GM18858 (cell line): ENCODE data around the gene ADCY1.
"Not testable (repeated sequence)": the region's sequence is repeated elsewhere in the genome, so short reads cannot be mapped to it uniquely, and the experiment has no call there.

ENCODE experiments used
- ATAC-seq: cut with Tn5 transposase; IDR thresholded peaks from one replicate; pipeline ENCODE4 v1.9.1; 2021; ENCODE audit not compliant: unreplicated experiment

ADCY1 gene

GRCh38 chr7:45573661-45574415 is at the start of gene ADCY1:
Gene ADCY1 (plus strand): TSS chr7:45574368. CDS start chr7:45574544, 176 bp downstream.
- ATAC-seq: no peak

GRCh38 chr7:45524445-45524844 is 49.7 kb upstream of the ADCY1 start:
- ATAC-seq: no peak

DNA sequence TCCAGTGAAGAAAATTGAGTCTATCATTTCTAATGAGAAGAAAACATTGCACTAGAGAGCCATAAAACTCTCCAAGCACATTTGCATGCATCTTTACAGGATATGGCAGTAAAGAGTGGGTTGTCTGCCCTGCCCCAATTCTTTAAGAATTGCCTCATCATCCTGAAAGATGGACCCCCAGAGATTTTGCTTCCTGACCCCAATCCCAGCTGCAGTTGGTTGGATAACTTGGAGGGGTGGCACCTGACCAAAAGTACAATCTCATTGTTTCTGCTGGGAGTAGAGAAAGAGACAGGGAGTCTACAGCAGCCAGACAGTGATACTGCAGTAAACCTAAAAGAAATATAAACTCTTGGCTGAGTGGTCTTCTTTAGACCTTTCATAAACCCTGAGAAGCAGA is 49.1 kb upstream of the ADCY1 start:
- ATAC-seq: no peak

DNA sequence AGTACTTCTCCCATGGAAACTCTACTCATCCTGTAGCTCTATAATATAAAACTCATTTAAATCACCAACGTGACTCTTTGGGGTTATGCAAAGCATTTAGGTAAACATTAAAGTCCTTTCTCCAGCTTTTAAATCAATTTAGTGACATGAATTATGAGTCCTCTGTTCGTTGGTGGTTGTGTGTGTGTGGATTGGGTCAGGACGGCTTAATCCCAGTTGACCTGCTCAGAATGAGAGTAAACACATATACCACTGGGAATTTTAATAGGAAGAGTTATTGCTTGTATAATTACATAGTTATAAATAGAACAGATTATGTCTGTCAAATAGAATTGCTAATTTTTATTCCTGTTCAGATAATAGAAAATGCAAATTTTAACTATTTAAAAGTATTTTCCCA is 30.7 kb upstream of the ADCY1 start:
- ATAC-seq: no peak

DNA sequence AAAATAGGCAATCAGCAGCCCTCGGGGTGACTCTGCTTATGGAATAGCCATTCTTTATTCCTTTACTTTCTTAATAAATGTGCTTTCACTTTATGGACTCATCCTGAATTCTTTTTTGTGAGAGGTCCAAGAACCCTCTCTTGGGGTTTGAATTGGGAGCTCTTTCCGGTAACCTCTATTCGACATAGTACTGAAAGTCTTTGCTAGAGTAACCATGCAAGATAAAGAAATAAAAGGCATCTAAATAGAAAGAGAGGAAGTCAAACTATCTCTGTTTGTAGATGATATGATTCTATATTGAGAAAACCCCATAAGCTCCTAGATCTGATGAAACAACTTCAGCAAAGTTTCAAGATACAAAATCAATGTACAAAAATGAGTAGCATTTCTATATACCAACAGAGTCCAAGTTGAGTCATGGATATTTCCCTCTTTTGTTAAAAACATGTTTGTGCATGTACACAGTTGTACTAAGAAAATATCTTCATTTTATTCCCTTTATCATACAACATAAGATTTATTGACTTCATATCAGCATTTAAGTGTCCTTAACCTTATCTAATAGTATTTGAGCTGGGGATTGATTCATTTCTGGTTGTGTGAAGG is 29.0 kb upstream of the ADCY1 start:
- not testable (repeated sequence) for ATAC-seq

GRCh38 chr7:45548917-45549316 is 25.3 kb upstream of the ADCY1 start:
- ATAC-seq: peak; percentile 64

GRCh38 chr7:45563401-45563800 is 10.8 kb upstream of the ADCY1 start:
- ATAC-seq: no peak

DNA sequence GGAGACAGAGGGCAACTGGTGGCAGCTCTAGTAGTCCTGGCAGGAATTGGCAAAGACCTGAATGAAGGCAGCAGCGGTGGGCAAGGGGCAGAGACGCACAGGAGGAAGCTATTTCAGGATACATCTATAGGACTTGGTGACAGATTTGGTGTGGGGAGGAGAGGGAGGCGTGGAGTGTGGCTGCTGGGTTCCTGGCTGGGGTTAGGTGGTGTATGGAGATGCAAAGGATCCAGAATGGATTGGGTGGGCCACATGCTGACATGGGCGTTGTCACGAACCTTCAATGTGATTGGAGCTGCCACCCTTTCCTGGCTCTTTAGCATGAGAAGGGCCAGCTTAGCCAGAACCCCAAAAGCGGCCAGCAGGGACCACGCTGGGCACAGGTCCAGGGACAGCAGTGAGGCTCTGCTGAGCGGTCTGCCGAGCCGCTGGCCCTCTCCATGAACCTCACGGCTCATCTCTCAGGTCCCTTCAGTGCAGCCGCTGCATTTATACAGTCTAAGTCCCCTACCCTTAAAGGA is 10.2 kb upstream of the ADCY1 start:
- no peak for ATAC-seq

GRCh38 chr7:45564485-45564884 is 9.7 kb upstream of the ADCY1 start:
- ATAC-seq: no peak

DNA sequence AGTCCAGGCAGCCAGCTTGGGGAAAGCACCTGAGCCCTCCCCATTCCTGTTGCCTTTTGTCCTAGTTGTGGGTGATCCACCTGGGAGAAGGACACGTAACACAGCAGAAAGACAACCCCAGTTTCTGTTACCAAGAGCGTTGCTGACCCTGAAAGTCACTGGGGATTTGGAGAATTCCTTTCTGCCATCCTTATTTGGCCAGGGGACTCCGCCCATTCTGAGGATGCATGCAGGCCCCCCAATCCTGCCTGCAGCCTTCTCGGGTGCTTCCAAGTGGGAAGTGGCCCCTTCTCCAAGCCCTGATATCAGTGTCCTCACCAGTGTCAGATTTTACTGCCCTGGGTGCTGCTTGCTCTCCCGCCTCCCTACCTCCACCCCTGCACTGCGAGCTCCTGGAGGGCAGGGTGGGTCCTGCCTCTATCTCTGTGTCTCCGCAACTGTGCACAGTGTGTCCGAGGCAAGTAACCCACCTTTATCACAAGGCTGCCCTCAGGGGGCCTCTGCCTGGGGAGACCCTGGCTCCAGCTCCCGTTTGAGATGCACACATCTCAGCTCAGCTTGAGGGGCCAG is 9.2 kb upstream of the ADCY1 start:
- no peak for ATAC-seq

GRCh38 chr7:45566386-45566785 is 7.8 kb upstream of the ADCY1 start:
- ATAC-seq: no peak

DNA sequence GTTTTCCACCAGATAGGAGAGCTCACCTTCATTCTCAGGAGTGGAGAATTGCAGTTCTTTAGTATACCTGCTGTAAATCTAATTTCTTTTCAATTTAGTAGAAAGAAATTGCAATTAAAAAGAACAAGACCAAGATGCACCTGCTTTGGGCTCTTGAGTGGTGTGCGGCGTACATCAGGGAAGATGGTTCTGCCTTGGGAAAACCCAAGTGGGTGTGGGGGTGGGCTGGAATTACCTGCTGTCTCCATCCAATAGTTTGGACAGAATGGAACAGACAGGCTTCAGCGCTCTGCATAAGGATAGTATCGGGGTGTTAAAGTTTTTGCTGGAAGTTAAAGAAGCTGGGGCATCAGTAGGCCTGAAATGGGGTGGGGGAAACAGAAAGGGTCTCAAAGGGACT is 7.2 kb upstream of the ADCY1 start:
- no peak for ATAC-seq

GRCh38 chr7:45567713-45568112 is 6.5 kb upstream of the ADCY1 start:
- ATAC-seq: no peak

DNA sequence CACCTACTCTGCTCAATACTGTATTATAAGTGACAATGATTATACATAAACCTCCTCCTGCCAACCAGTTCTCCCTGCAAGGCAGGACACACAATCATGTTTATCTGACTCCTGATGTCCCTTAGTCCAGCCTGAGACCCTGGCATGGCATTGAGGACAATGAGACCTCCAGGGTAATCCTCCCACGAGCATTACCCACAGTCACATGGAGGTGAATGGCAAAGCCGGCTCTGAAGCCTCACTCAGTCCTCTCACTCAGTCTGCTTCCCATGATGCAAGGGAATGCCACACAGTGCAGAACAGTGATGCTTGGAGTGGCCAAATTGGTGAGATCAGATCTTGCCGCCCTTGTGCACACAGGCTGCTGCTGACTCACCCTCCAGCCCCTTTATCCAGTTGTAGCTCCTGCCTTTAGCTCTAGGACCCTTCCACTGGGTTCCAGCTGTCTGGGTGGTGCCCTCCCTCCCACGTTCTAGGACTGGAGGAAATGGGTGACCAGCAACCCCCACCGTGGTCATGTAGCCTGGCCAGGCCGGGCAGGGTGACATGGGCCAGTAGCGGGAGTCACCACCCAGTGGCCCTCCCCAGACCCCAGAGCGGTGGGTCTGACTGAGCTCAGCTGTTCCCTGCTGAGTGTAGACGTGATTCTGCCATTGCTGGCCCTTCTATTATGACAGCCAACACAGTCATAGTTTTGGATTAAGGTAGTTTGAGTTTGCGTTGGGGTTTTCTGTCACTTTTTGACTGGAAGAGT is 5.5 kb upstream of the ADCY1 start:
- no peak for ATAC-seq

- ATAC-seq: no peak
These were observed 4.9 kb upstream of the ADCY1 start for GRCh38 chr7:45569290-45569685.

GRCh38 chr7:45570797-45571196 is 3.4 kb upstream of the ADCY1 start:
- no peak for ATAC-seq

DNA sequence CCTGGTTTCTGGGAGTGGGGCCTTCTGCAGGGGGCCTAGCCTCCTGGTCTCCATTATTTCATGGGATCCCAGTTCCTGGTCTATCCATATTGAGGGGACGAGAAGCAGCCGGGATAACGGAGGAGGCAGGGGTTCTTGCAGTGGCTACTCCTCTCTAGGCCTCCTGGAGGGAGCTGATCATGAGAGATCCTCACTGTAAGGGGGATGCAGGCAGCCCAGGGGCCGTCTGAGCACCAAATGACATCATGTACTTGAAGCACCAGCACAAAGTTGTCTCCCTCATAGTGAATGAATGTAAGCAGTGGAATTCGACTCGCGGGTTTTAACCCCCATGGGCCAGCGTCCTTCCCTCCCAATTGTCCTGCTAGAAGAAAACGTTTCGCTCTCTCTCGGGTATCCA is 964 bp upstream of the ADCY1 start:
- ATAC-seq: no peak

DNA sequence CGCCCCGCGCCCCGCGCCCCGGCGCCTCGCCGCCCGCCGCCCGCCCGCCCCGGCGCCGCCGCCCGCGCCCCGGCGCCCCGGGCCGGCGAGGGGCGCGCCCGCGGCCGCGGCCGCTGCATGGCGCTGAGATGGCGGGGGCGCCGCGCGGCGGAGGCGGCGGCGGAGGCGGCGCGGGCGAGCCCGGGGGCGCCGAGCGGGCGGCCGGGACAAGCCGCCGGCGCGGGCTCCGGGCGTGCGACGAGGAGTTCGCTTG is 174 bp downstream of the ADCY1 start:
- no peak for ATAC-seq

DNA sequence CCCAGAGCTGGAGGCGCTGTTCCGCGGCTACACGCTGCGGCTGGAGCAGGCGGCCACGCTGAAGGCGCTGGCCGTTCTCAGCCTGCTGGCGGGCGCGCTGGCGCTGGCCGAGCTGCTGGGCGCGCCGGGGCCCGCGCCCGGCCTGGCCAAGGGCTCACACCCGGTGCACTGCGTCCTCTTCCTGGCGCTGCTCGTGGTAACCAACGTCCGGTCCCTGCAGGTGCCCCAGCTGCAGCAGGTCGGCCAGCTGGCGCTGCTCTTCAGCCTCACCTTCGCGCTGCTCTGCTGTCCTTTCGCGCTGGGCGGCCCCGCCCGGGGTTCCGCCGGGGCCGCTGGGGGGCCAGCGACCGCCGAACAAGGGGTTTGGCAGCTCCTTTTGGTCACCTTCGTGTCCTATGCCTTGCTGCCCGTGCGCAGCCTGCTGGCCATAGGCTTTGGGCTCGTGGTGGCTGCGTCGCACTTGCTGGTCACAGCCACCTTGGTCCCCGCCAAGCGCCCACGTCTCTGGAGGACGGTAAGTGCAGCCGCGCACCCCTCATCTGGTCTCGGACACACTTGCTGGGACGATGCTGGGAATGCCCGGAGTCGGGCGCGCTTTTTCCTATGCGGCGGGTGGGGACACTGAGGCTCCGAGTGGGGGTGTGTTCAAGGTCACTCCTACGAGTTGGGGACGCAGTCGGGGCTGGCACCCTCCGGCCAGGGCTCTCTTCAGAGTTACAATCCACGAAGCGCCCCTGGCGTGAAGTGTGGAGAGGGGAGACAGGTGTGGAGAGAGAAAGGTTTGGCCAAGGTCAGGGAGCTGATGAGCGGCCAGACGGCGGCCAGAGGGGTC is 717 bp downstream of the ADCY1 start:
- ATAC-seq: no peak

DNA sequence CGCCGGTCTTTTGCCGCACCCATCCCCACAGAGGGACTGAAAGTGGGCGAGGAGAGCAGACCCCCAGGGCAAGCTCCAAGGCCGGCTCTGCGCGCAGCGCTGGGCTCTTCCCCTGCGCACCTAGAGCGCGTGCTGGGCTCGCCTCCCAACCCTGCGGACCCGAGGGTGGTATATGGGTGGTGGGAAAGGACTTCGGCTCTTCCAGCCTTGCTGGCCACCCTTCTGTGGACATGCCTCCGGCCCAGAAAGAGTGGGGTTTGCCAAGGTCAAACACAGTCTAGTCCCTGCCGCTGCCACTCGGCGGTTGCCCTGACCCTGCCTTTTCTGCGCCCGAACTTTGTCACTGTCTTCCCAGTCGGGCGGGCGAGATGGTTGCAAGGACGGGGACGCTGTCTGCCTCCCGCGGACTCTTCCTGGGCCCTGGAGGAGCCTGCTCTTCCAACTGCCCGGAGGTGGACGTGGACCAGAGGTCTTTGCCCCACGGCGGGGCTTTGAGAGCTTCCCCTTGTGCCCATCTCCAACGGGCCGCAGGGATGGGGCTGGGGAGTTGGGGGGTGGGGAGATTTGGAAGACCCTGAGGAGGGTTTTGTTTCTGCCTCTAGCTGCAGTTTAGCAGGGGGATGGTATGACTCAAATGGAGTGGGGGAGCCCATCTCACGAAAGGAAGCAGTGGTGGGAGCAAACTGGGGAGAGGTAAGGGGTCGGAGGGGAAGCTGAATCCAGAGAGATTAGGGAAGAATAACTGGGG is 1.5 kb downstream of the ADCY1 start:
- no peak for ATAC-seq
